HEK293T (cell line): Measurements from ENCODE around the gene PATZ1.

Experiments used
- CTCF ChIA-PET: fragments of 350-600 bp; formaldehyde crosslinking; extraction: SDS; loops from one replicate; lab custom pipeline; 2021; ENCODE audit warnings: antibody characterized with exemption, inconsistent platforms; lab: Yijun Ruan, JAX
- POLR2A ChIA-PET: fragments of 350-600 bp; formaldehyde crosslinking; extraction: SDS; loops from one replicate; lab custom pipeline; 2020; ENCODE audit warnings: antibody characterized with exemption, inconsistent platforms; lab: Yijun Ruan, JAX
- DNase-seq: peaks from one replicate; pipeline ENCODE4 v3.0.0; 2012; ENCODE audit warnings: mixed read lengths; ENCODE audit errors: extremely low spot score
- ARNT ChIP-seq: fragments of 450-650 bp; IDR thresholded peaks from 2 replicates; pipeline ENCODE4 v1.6.1; 2017; ENCODE audit warnings: mild to moderate bottlenecking
- BHLHE40 ChIP-seq: fragments of 450-650 bp; IDR thresholded peaks from 2 replicates; pipeline ENCODE4 v1.6.1; 2016; ENCODE audit warnings: mild to moderate bottlenecking, moderate library complexity, borderline replicate concordance
- CTBP1 ChIP-seq: fragments of 450-650 bp; IDR thresholded peaks from 2 replicates; pipeline ENCODE4 v1.6.1; 2016; ENCODE audit warnings: borderline replicate concordance
- ELF4 ChIP-seq: fragments of 450-650 bp; IDR thresholded peaks from 2 replicates; pipeline ENCODE4 v1.6.1; 2017; ENCODE audit warnings: antibody characterized with exemption
- FOXA1 ChIP-seq: fragments of 450-650 bp; IDR thresholded peaks from 2 replicates; pipeline ENCODE4 v1.6.1; 2016; ENCODE audit warnings: mild to moderate bottlenecking
- FOXK2 ChIP-seq: fragments of 450-650 bp; IDR thresholded peaks from 2 replicates; pipeline ENCODE4 v1.6.1; 2016; ENCODE audit warnings: mild to moderate bottlenecking
- FOXM1 ChIP-seq: fragments of 450-650 bp; IDR thresholded peaks from 2 replicates; pipeline ENCODE4 v1.6.1; 2017; ENCODE audit warnings: mild to moderate bottlenecking, borderline replicate concordance
- HDGF ChIP-seq: fragments of 450-650 bp; IDR thresholded peaks from 2 replicates; pipeline ENCODE4 v1.6.1; 2017; ENCODE audit warnings: antibody characterized with exemption, borderline replicate concordance
- L3MBTL2 ChIP-seq: fragments of 450-650 bp; conservative IDR thresholded peaks from 2 replicates; pipeline ENCODE4 v1.6.1; 2016; ENCODE audit warnings: mild to moderate bottlenecking
- LEF1 ChIP-seq: fragments of 450-650 bp; IDR thresholded peaks from 2 replicates; pipeline ENCODE4 v1.6.1; 2017; ENCODE audit warnings: mild to moderate bottlenecking, borderline replicate concordance
- NFRKB ChIP-seq: fragments of 450-650 bp; IDR thresholded peaks from 2 replicates; pipeline ENCODE4 v1.6.1; 2016; ENCODE audit warnings: mild to moderate bottlenecking, moderate library complexity
- SP1 ChIP-seq: fragments of 450-650 bp; IDR thresholded peaks from 2 replicates; pipeline ENCODE4 v1.6.1; 2017
- SUZ12 ChIP-seq: fragments of 450-650 bp; IDR thresholded peaks from 2 replicates; pipeline ENCODE4 v1.6.1; 2016; ENCODE audit warnings: mild to moderate bottlenecking
- TARDBP ChIP-seq: fragments of 450-650 bp; IDR thresholded peaks from 2 replicates; pipeline ENCODE4 v1.6.1; 2016
- ZNF384 ChIP-seq: fragments of 450-650 bp; IDR thresholded peaks from 2 replicates; pipeline ENCODE4 v1.6.1; 2016
- TF ChIP-seq, protein P1 (sequence below): fragments of 450-650 bp; IDR thresholded peaks from 2 replicates; pipeline ENCODE4 v1.6.1; 2016

Gene PATZ1

DNA sequence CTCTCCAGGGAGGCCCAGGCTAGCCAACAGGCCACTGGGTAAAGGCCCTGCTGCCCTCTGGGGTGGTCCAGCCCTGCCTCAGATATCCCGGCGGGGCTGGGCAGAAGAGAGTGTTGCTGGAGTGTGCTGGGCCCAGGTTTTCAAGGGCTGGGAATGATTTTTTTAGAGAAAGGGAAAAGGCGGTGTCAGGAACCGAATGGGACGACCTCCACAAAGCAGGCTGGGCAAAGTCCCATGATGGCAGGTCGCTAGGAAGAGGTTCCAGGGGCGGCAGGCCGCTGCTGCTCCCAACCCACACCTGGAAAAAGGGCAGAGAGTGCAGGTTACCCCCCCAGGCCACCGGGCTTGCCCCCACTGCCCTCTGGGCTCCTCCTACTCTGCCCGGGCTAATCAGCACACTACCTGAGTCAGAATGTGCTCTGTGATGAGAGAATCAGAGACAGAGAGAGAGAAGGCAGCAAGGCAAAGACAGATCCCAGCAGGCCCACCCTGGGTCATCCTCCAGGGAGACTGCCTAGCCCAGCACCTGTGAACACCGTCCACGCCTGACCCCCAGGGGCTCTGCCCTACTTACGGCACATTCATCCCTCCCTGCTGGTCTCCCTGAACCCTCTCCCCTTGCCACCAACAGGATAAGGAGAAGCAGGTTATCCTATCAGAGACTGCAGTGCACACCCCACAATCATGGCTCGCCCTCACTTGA, 4.6 kb downstream of the PATZ1 start:
- ChIA-PET CTCF (no interaction called here), POLR2A (interaction anchor here (1.3 kb wide), 1 partner anchor 58 kb away, joined by 3 read pairs; the partner anchor contains the start of gene DRG1)
- no peak for DNase-seq
- TF ChIP-seq FOXA1 (no peak), TARDBP (no peak), ARNT (no peak), SP1 (no peak), LEF1 (no peak), ELF4 (no peak), ZNF384 (no peak)

DNA sequence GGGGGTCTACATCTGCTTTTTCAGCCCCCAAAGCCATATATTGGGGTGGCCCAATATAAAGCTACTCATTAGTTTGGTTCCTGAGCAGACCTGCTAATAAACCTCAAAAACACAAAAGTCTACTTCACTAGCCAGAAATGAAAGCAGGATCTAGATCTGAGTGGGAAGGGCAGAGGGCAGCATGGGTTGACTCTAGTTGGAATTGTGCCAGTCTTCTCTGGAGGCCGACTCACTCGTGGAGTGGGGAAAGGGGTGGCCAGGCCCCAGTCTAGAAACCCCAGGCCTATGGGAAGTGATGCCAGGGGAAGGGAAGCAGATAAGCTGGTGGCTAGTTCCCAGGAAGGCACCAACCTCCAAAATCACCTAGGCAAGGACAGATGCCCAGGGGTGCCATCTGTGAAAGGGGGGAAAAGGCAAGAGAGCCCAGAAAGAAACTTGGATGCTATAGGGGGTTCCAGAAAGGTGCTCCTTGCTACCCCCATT, 5.3 kb downstream of the PATZ1 start:
- ChIA-PET POLR2A (interaction anchor here (1.3 kb wide), 1 partner anchor 58 kb away, joined by 3 read pairs; the partner anchor contains the start of gene DRG1), CTCF (no interaction called here)
- TF ChIP-seq TARDBP (no peak), CTBP1 (no peak), ZNF384 (no peak), SUZ12 (no peak), NFRKB (no peak), LEF1 (no peak), L3MBTL2 (no peak), BHLHE40 (no peak), ELF4 (no peak), ARNT (no peak), HDGF (no peak), FOXA1 (no peak), FOXK2 (no peak), FOXM1 (no peak), SP1 (no peak)
- TF ChIP-seq, protein P1, sequence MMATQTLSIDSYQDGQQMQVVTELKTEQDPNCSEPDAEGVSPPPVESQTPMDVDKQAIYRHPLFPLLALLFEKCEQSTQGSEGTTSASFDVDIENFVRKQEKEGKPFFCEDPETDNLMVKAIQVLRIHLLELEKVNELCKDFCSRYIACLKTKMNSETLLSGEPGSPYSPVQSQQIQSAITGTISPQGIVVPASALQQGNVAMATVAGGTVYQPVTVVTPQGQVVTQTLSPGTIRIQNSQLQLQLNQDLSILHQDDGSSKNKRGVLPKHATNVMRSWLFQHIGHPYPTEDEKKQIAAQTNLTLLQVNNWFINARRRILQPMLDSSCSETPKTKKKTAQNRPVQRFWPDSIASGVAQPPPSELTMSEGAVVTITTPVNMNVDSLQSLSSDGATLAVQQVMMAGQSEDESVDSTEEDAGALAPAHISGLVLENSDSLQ = no peak
- DNase-seq = no peak

DNA sequence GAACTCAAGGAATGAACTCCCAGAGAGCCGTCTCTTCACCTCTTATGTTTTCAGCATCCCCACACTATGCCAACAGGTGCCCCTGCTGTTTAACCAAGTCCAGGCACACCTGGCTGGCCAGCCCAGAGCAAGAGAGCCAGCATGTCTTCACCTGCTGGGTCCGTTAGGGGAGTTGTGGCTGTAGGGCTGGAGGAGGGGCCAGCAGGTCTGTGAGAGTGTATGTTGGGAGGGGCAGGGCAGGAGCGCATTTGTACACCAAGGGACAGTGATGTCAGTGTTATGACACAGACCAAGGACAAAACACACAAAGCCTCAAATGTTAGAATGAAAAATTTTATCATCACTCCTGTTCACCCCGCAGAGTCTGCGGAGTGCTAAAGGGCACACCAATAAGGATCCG, 5.8 kb downstream of the PATZ1 start:
- TF ChIP-seq FOXA1 (no peak), ARNT (no peak), CTBP1 (no peak), TARDBP (no peak), L3MBTL2 (no peak)
- ChIA-PET POLR2A (no interaction called here), CTCF (no interaction called here)
- no peak for DNase-seq

DNA sequence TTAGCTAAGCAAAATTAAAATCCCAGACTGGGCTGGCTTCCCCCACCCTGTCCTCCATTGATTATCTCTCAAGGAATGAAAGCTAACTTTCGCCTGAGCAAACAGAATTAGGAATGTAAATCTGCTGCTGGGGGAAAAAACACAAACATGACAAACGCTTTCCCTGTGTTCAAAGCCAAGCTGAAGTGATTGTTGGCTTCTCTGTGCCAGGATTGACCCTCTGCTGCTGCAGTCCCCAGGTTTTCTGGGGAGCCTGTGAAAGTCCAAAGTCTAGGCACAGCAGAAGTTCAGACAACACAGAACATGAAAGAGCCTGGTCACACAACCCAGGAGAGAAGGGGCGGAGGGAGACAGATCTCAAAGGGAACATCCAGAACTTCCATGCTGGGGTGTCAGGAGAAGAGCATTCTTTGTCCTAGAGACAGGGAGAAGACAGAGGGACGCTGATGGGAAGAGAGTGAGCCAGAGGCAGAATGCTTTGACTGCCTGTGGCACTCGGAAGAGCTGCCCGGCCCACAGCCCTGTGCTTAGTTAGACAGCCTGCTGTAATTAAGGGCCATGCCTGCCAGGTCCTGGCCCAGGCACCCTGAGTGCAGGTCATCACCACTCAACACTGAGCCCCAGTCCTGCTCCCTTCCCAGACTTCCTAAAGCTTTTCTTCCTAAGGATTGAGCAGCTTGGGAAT, 6.9 kb downstream of the PATZ1 start:
- TF ChIP-seq LEF1 (no peak), HDGF (no peak), SP1 (no peak), FOXK2 (no peak), ZNF384 (no peak), FOXM1 (no peak), NFRKB (no peak), TARDBP (no peak), SUZ12 (no peak), ELF4 (no peak), ARNT (no peak), FOXA1 (no peak), L3MBTL2 (no peak), CTBP1 (no peak), BHLHE40 (no peak)
- TF ChIP-seq, protein P1 = no peak
- ChIA-PET CTCF (interaction anchor here (1.6 kb wide), 1 partner anchor 26 kb away, joined by 5 read pairs; no protein-coding TSS in a partner anchor), POLR2A (interaction anchor here (0.7 kb wide), 1 partner anchor 9 kb away, joined by 3 read pairs; no protein-coding TSS in a partner anchor)
- no peak for DNase-seq

DNA sequence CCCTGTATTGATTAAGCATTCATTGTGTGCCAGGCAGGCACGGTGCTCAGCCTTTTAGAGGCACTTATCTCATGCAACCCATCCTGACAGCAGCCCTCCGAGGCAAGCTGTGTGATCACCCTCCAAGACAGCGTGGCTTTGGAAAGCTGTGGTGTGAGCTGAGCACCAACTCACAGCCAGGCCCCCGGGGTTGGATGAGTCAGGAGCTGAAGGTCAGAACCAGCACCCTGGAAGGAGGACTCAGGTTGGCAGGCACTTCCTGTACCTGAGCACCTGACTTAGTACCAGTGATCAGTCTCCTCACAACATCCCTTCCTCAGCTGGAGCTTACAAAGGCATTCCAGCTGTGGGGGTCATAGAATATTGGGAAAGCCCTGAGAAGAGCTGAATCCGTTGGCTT, 9.0 kb downstream of the PATZ1 start:
- POLR2A ChIA-PET = interaction anchor here (0.8 to 1.3 kb wide), 5 partner anchors 9 to 62 kb away, joined by 3 to 6 read pairs (median 3); partner anchors contain the start of genes DRG1 and PATZ1
- CTCF ChIA-PET = no interaction called here
- DNase-seq = no peak
- TF ChIP-seq HDGF = no peak
- TF ChIP-seq CTBP1 = no peak
- TF ChIP-seq L3MBTL2 = no peak
- TF ChIP-seq SP1 = no peak
- TF ChIP-seq ARNT = no peak

DNA sequence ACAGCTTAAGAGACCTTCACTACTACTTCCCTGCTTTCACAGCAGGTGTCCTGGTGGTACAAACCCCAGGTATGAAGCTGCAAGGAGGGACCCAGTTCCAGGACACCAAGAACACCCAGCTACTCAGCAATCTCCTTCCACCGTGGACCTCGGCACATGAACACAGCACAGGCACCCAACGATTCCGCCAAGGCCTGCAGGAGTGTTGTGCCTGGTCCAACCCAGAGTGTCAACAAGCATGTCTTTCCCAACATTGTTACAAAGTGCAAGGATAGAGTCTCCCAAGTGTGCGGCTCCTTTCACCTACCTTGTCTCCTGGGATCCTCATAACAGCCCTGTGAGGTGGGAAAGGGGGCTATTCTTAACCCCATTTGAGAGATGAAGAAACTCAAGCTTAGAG, 11.8 kb downstream of the PATZ1 start:
- ChIA-PET POLR2A (interaction anchor here (1.3 to 3.2 kb wide), 2 partner anchors 12 to 44 kb away, joined by 5 to 10 read pairs; partner anchors contain the start of gene PATZ1), CTCF (interaction anchor here (1.9 kb wide), 1 partner anchor 21 kb away, joined by 7 read pairs; no protein-coding TSS in a partner anchor)
- TF ChIP-seq SUZ12 (no peak), FOXM1 (no peak), FOXK2 (no peak)
- DNase-seq = no peak
